Smooth muscle cell (in vitro differentiated cells): ENCODE results near the gene GPR135. TPM values are rescaled to one million over a fixed set of nuclear protein-coding genes. Genes with fewer than 3 reads are reported as not detected.

Source experiments
- DNase-seq: peaks from one replicate; lab custom pipeline; 2025; ENCODE audit not compliant: unreplicated experiment; lab: John Stamatoyannopoulos, UW
- H2AFZ ChIP-seq: fragments of 200-600 bp; sonication (generic); 2 replicates; pipeline ENCODE4 v1.6.0; 2016; ENCODE audit warnings: antibody characterized with exemption, low read depth, mild to moderate bottlenecking
- H3F3A ChIP-seq: fragments of 200-600 bp; sonication (generic); 2 replicates; pipeline ENCODE4 v1.6.0; 2017; ENCODE audit warnings: antibody characterized with exemption, low read depth
- H3K27ac ChIP-seq: fragments of 200-600 bp; sonication (generic); 2 replicates; pipeline ENCODE4 v1.5.1; 2016; ENCODE audit warnings: low read depth, mild to moderate bottlenecking
- H3K27me3 ChIP-seq: fragments of 200-600 bp; sonication (generic); 2 replicates; pipeline ENCODE4 v1.6.1; 2016; ENCODE audit warnings: low read depth, mild to moderate bottlenecking
- H3K36me3 ChIP-seq: fragments of 200-600 bp; sonication (generic); 2 replicates; pipeline ENCODE4 v1.5.1; 2016; ENCODE audit warnings: low read depth
- H3K4me1 ChIP-seq: fragments of 200-600 bp; sonication (generic); 2 replicates; pipeline ENCODE4 v1.5.1; 2016; ENCODE audit warnings: low read depth
- H3K4me2 ChIP-seq: fragments of 200-600 bp; sonication (generic); 2 replicates; pipeline ENCODE4 v1.6.0; 2016; ENCODE audit warnings: mild to moderate bottlenecking
- H3K4me3 ChIP-seq: fragments of 200-600 bp; sonication (generic); 2 replicates; pipeline ENCODE4 v1.5.1; 2016; ENCODE audit warnings: mild to moderate bottlenecking
- H3K79me2 ChIP-seq: fragments of 200-600 bp; sonication (generic); 2 replicates; pipeline ENCODE4 v1.6.0; 2016; ENCODE audit warnings: low read depth, mild to moderate bottlenecking
- H3K9ac ChIP-seq: fragments of 200-600 bp; sonication (generic); 2 replicates; pipeline ENCODE4 v1.6.0; 2016; ENCODE audit warnings: low read depth
- H3K9me3 ChIP-seq: fragments of 200-600 bp; sonication (generic); replicated peaks from 2 replicates; pipeline ENCODE4 v1.5.1; 2016; ENCODE audit warnings: low read depth
- H4K20me1 ChIP-seq: fragments of 200-600 bp; sonication (generic); 2 replicates; pipeline ENCODE4 v1.6.0; 2016; ENCODE audit warnings: low read depth
- WGBS: methylation state at CpG from one replicate; pipeline ENCODE4 v1.1.7; 2016; ENCODE audit warnings: low lambda C conversion rate; 5-methylcytosine and 5-hydroxymethylcytosine counted together
- polyA plus RNA-seq: library from polyadenylated mRNA; unstranded; fragments of >200 nt; fragmentation: Nextera tagmentation; extraction: Ambion mirVana; gene quantifications from 2 replicates; pipeline ENCODE4 v1.2.1, GENCODE V29; 2016
- total RNA-seq: library from RNA; depleted of rRNA; stranded (reverse); fragments of >200 nt; gene quantifications from 2 replicates; pipeline ENCODE4 v1.2.3, GENCODE V29; 2014
- TF ChIP-seq, protein P1 (sequence below): fragments of 200-600 bp; sonication (generic); IDR thresholded peaks from 2 replicates; pipeline ENCODE4 v1.5.1; 2017; ENCODE audit warnings: borderline replicate concordance, mild to moderate bottlenecking, antibody characterized with exemption; ENCODE audit not compliant: insufficient read depth, poor library complexity, severe bottlenecking

Gene GPR135
- total and polyA plus RNA-seq, 2 experiments from 2014 or later: 1.1 to 2.1 TPM

DNA sequence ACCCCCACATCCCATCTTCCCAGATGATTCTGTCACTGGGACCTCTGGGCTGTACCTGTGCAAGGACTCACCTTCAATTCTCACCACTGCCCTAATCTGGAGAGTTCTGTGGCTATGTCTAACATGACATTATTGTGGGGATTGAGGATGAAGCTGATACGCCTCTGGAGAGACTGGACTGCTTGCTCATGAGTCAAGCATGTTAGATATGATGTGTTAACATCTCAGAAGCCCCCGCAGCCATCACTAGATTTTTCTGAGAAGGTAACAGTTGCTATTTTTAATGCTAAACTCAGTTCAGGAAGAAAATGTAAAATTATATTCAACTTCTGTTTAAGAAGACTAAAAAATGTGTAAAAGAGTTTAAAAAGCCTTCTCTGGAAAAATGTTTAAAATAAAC is 44.8 kb upstream of the GPR135 start:
- no peak for DNase-seq
- no peaks in the 10 kb centered on the region for H3K36me3 ChIP-seq
- H3K9ac ChIP-seq: no peak overlapping the region
- H3K27me3 ChIP-seq: no peaks in the 10 kb centered on the region
- H2AFZ ChIP-seq: no peak overlapping the region
- H4K20me1 ChIP-seq: no peaks in the 10 kb centered on the region
- H3K4me1 ChIP-seq: peaks cover 7% of the 10 kb centered on the region
- WGBS: 36% methylated on average over 2 of the region's 2 CpGs
- H3K4me2 ChIP-seq: no peak overlapping the region
- no peaks in the 10 kb centered on the region for H3K79me2 ChIP-seq
- H3F3A ChIP-seq: peaks cover 13% of the 10 kb centered on the region
- H3K27ac ChIP-seq: no peak overlapping the region
- H3K9me3 ChIP-seq: no peaks in the 10 kb centered on the region
- no peak overlapping the region for H3K4me3 ChIP-seq
- TF ChIP-seq, protein P1, sequence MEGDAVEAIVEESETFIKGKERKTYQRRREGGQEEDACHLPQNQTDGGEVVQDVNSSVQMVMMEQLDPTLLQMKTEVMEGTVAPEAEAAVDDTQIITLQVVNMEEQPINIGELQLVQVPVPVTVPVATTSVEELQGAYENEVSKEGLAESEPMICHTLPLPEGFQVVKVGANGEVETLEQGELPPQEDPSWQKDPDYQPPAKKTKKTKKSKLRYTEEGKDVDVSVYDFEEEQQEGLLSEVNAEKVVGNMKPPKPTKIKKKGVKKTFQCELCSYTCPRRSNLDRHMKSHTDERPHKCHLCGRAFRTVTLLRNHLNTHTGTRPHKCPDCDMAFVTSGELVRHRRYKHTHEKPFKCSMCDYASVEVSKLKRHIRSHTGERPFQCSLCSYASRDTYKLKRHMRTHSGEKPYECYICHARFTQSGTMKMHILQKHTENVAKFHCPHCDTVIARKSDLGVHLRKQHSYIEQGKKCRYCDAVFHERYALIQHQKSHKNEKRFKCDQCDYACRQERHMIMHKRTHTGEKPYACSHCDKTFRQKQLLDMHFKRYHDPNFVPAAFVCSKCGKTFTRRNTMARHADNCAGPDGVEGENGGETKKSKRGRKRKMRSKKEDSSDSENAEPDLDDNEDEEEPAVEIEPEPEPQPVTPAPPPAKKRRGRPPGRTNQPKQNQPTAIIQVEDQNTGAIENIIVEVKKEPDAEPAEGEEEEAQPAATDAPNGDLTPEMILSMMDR: no peak

DNA sequence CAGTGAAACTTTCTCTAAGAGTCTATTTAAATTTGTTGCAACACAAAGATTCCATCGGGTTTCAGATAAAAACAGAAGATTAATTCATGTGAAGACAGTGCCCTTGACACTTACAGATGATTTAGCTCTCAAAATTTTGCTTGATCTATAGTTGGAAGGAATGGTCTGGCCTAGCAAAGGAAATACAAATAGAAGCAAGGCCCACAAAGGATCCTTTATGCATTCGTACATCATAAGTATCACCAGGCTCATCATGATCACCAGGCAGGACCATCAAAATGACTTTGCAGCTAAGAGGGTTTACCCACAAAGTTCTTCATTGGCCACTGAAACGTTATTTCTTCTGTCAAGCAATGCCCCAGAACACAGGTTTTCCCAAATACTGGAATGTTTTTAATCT is 43.9 kb upstream of the GPR135 start:
- WGBS: 93% methylated on average over 3 of the region's 3 CpGs

DNA sequence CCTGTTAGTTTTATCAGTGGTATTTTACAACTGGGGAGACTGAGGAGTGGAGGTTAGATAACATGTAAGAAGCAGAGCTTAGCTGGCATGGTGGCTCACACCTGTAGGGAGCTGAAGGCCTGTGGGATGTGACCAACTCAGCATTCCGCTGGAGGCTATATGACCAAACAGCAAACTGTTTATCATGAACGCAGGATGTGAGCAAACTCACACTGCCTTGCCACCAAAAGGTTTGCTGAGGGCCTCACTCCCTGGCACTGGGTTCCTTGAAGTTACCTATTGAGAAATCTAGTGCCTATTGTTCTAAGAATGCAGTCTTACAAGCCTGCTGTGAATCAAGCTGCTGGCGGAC is 42.5 kb upstream of the GPR135 start:
- Histone ChIP-seq H3F3A (peaks cover 13% of the 10 kb centered on the region), H3K27ac (no peak overlapping the region), H3K9ac (no peak overlapping the region), H3K4me3 (no peak overlapping the region), H3K9me3 (no peaks in the 10 kb centered on the region), H3K4me2 (no peak overlapping the region), H3K36me3 (no peaks in the 10 kb centered on the region), H3K27me3 (no peaks in the 10 kb centered on the region), H3K4me1 (peaks cover 7% of the 10 kb centered on the region), H2AFZ (no peak overlapping the region), H4K20me1 (peaks cover 4% of the 10 kb centered on the region), H3K79me2 (no peaks in the 10 kb centered on the region)
- WGBS: 95% methylated on average over 3 of the region's 3 CpGs
- DNase-seq: no peak
- TF ChIP-seq, protein P1: no peak

More for the DNA sequence above, 43.9 kb upstream of the GPR135 start:
- peaks cover 7% of the 10 kb centered on the region for H3K4me1 ChIP-seq
- peaks cover 13% of the 10 kb centered on the region for H3F3A ChIP-seq
- DNase-seq: no peak
- H3K79me2 ChIP-seq: no peaks in the 10 kb centered on the region
- H3K27me3 ChIP-seq: no peaks in the 10 kb centered on the region
- H3K27ac ChIP-seq: no peak overlapping the region
- no peaks in the 10 kb centered on the region for H3K9me3 ChIP-seq
- TF ChIP-seq, protein P1: no peak
- no peaks in the 10 kb centered on the region for H3K36me3 ChIP-seq
- H3K9ac ChIP-seq: no peak overlapping the region
- H3K4me3 ChIP-seq: no peak overlapping the region
- H4K20me1 ChIP-seq: peaks cover 4% of the 10 kb centered on the region
- no peak overlapping the region for H3K4me2 ChIP-seq
- no peak overlapping the region for H2AFZ ChIP-seq

DNA sequence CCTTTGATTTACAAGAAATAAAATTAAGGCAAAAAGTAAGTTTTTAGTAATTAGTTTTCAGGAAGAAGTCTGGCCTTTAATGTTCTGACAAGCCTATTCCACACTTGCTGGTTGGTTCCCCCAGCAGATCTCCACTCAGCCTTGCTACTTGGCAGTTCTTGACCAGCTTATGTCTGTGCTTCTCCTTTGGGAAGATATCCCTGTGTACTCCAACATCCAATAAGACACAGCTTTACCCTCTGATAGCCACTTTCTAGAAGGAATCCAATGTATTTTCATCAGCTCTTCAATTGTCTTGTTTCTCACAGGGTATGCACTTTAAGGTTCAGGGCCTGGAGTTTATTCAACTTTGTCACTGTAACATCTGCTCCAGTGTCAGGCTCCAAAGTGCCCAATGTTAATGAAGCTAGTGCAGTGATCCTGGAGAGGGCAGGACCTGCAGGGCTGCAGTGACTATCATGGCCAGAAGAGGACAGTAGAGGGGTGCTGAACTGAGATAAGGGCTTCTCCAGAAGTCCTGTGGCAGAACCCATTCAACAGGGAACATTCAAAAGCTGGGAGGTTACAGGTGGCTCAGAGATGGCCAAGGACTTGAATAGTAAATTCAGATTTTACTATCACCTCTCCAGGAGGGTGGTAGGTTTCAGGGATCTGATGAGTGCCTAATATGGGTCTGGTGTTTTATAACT is 42.0 kb upstream of the GPR135 start:
- Histone ChIP-seq H3K9me3 (no peaks in the 10 kb centered on the region), H3K27ac (no peak overlapping the region), H3K4me3 (no peak overlapping the region), H3K4me1 (peaks cover 4% of the 10 kb centered on the region), H3K27me3 (no peaks in the 10 kb centered on the region), H3F3A (peaks cover 13% of the 10 kb centered on the region), H3K36me3 (no peaks in the 10 kb centered on the region), H2AFZ (no peak overlapping the region), H3K9ac (no peak overlapping the region), H3K79me2 (no peaks in the 10 kb centered on the region), H4K20me1 (peaks cover 7% of the 10 kb centered on the region), H3K4me2 (no peak overlapping the region)
- no peak for DNase-seq
- TF ChIP-seq, protein P1: peak; percentile 79
